IMR-90 (cell line): ENCODE results near the gene A4GALT. TPM values are rescaled to one million over a fixed set of nuclear protein-coding genes. Genes with fewer than 3 reads are reported as not detected.

Experiments used
- ATAC-seq: fragments of 200-7000 bp; cut with Tn5 transposase; 2 replicates; pipeline ENCODE4 v1.9.1; 2020; ENCODE audit warnings: low read depth, mild to moderate bottlenecking, moderate library complexity
- BruUV-seq: library from RNA; stranded (reverse); fragments of 400-500 nt; replicated peaks from 2 replicates; lab custom pipeline; 2021; lab: Mats Ljungman, UMichigan
- CTCF ChIA-PET: fragments of 300-600 bp; formaldehyde crosslinking; extraction: SDS; loops from one replicate; lab custom pipeline; 2021; ENCODE audit warnings: antibody characterized with exemption; lab: Yijun Ruan, JAX
- POLR2A ChIA-PET: fragments of 300-600 bp; sonication (Branson Sonifier 250); formaldehyde crosslinking; loops from one replicate; lab custom pipeline; 2022; ENCODE audit warnings: antibody characterized with exemption; ENCODE audit not compliant: unreplicated experiment; lab: Charles Lee
- DNase-seq: peaks from one replicate; pipeline ENCODE4 v3.0.0; 2013
- H2AFZ ChIP-seq: replicated peaks from 2 replicates; pipeline ENCODE3; 2013; ENCODE audit warnings: low read length, mild to moderate bottlenecking; ENCODE audit not compliant: poor library complexity
- H2AK5ac ChIP-seq: 2 replicates; pipeline ENCODE4 v1.6.1; 2013; ENCODE audit warnings: low read depth, low read length, inconsistent platforms
- H2AK9ac ChIP-seq: replicated peaks from 2 replicates; pipeline ENCODE3; 2013; ENCODE audit warnings: mild to moderate bottlenecking, low read depth, low read length, moderate library complexity; ENCODE audit not compliant: poor library complexity
- H2BK120ac ChIP-seq: 2 replicates; pipeline ENCODE4 v1.6.1; 2013; ENCODE audit warnings: low read depth, low read length, inconsistent platforms
- H2BK15ac ChIP-seq: 3 replicates; pipeline ENCODE4 v1.6.1; 2013; ENCODE audit warnings: low read depth, low read length, inconsistent platforms
- H2BK20ac ChIP-seq: 2 replicates; pipeline ENCODE4 v1.6.1; 2013; ENCODE audit warnings: low read depth, mild to moderate bottlenecking, inconsistent platforms, low read length, moderate library complexity
- H2BK5ac ChIP-seq: 2 replicates; pipeline ENCODE4 v1.6.1; 2013; ENCODE audit warnings: mild to moderate bottlenecking, low read depth, low read length, inconsistent platforms; ENCODE audit not compliant: poor library complexity, severe bottlenecking
- H3K14ac ChIP-seq: replicated peaks from 2 replicates; pipeline ENCODE4 v1.6.1; 2013; ENCODE audit warnings: low read depth, low read length, inconsistent platforms
- H3K18ac ChIP-seq: 2 replicates; pipeline ENCODE4 v1.6.1; 2013; ENCODE audit warnings: low read depth, low read length, control low read depth
- H3K23ac ChIP-seq: 2 replicates; pipeline ENCODE4 v1.6.1; 2013; ENCODE audit warnings: low read depth, low read length, inconsistent platforms
- H3K27ac ChIP-seq: 2 replicates; pipeline ENCODE4 v1.5.1; 2013; ENCODE audit warnings: mild to moderate bottlenecking, control low read depth, low read length; ENCODE audit not compliant: insufficient read depth
- H3K27me3 ChIP-seq: 2 replicates; pipeline ENCODE4 v1.6.1; 2013; ENCODE audit warnings: low read length; ENCODE audit not compliant: control insufficient read depth, insufficient read depth
- H3K36me3 ChIP-seq: 2 replicates; pipeline ENCODE4 v1.6.1; 2013; ENCODE audit warnings: low read length, mixed read lengths; ENCODE audit not compliant: control insufficient read depth, insufficient read depth
- H3K4ac ChIP-seq: 2 replicates; pipeline ENCODE4 v1.6.1; 2013; ENCODE audit warnings: low read depth, low read length, inconsistent platforms
- H3K4me1 ChIP-seq: 2 replicates; pipeline ENCODE4 v1.6.1; 2013; ENCODE audit warnings: low read length, mixed read lengths; ENCODE audit not compliant: control insufficient read depth, insufficient read depth
- H3K4me2 ChIP-seq: 2 replicates; pipeline ENCODE4 v1.6.1; 2013; ENCODE audit warnings: low read depth, mild to moderate bottlenecking, control low read depth, low read length, moderate library complexity
- H3K4me3 ChIP-seq: 2 replicates; pipeline ENCODE4 v1.5.1; 2013; ENCODE audit warnings: low read depth, mild to moderate bottlenecking, control low read depth, low read length, moderate library complexity; ENCODE audit not compliant: insufficient read depth
- H3K56ac ChIP-seq: 2 replicates; pipeline ENCODE4 v1.6.1; 2013; ENCODE audit warnings: low read length, inconsistent platforms; ENCODE audit not compliant: insufficient read depth; ENCODE audit errors: extremely low read depth
- H3K79me1 ChIP-seq, 2 experiments: 2 replicates each; pipeline ENCODE4 v1.6.1; 2013; ENCODE audit warnings: low read length in 2 of 2, inconsistent platforms in 1 of 2, low read depth in 1 of 2
- H3K9ac ChIP-seq: 2 replicates; pipeline ENCODE4 v1.6.1; 2013; ENCODE audit warnings: low read depth, low read length, control low read depth
- H3K9me1 ChIP-seq: 2 replicates; pipeline ENCODE4 v1.6.1; 2013; ENCODE audit warnings: low read length, inconsistent platforms; ENCODE audit not compliant: insufficient read depth
- H3K9me3 ChIP-seq: 2 replicates; pipeline ENCODE4 v1.6.1; 2013; ENCODE audit warnings: low read length; ENCODE audit not compliant: control insufficient read depth, insufficient read depth
- H4K20me1 ChIP-seq: 2 replicates; pipeline ENCODE4 v1.6.1; 2013; ENCODE audit warnings: low read length, inconsistent platforms; ENCODE audit not compliant: insufficient read depth
- H4K5ac ChIP-seq: 2 replicates; pipeline ENCODE4 v1.6.1; 2013; ENCODE audit warnings: mild to moderate bottlenecking, low read depth, low read length, control low read depth
- H4K8ac ChIP-seq, 2 experiments: 2 replicates each; pipeline ENCODE4 v1.6.1; 2013; ENCODE audit warnings: low read depth in 2 of 2, low read length in 2 of 2, control low read depth in 1 of 2, inconsistent platforms in 1 of 2
- H4K91ac ChIP-seq: 2 replicates; pipeline ENCODE4 v1.6.1; 2013; ENCODE audit warnings: low read depth, low read length, inconsistent platforms; ENCODE audit not compliant: insufficient read depth
- RCOR1 ChIP-seq: IDR thresholded peaks from 2 replicates; pipeline ENCODE4 v1.6.1; 2012; ENCODE audit warnings: mild to moderate bottlenecking, low read length, improper control_type of control experiment; ENCODE audit not compliant: insufficient replicate concordance
- WGBS, 2 experiments: methylation state at CpG; one replicate each; pipeline versions ENCODE4 v1.1.5 to v1.1.7; 2013; ENCODE audit warnings: missing lambda C conversion rate in 2 of 2; ENCODE audit not compliant: insufficient read length in 1 of 2; ENCODE audit errors: extremely low coverage in 2 of 2; 5-methylcytosine and 5-hydroxymethylcytosine counted together
- dilution Hi-C: fragments of 300-500 bp; cut with HindIII; formaldehyde crosslinking; loops from one replicate; pipeline ENCODE4 v1.14.3; 2018; ENCODE audit warnings: low sequenced_read_pairs; ENCODE audit not compliant: unreplicated experiment
- in situ Hi-C: fragments of 300-500 bp; cut with MboI; formaldehyde crosslinking; loops from 3 replicates; pipeline ENCODE4 v1.14.3; 2019; ENCODE audit warnings: low sequenced_read_pairs, inconsistent platforms, mixed read lengths
- intact Hi-C: fragments of 100-400 bp; cut with micrococcal nuclease; formaldehyde crosslinking; loops from 2 replicates; pipeline ENCODE4 v1.10.0; 2022
- polyA plus RNA-seq, 3 experiments: library from polyadenylated mRNA; depleted of rRNA; stranded (reverse); fragments of >200 nt; gene quantifications; 2 replicates each; pipeline ENCODE4 v1.2.3, GENCODE V29; 2012; ENCODE audit warnings: low replicate concordance in 1 of 3
- total RNA-seq: library from RNA; depleted of rRNA; stranded (reverse); fragments of >200 nt; gene quantifications from 2 replicates; pipeline ENCODE4 v1.2.3, GENCODE V29; 2012
- TF ChIP-seq, protein P1 (sequence below): fragments of 150-350 bp; IDR thresholded peaks from 2 replicates; pipeline ENCODE4 v1.6.1; 2017; ENCODE audit warnings: mild to moderate bottlenecking, antibody characterized with exemption, low read length, low read depth

The A4GALT gene
- total and polyA plus RNA-seq, 2 of the 4 experiments (the other 2 are of a cell fraction) = 1.6 to 6.1 TPM

DNA sequence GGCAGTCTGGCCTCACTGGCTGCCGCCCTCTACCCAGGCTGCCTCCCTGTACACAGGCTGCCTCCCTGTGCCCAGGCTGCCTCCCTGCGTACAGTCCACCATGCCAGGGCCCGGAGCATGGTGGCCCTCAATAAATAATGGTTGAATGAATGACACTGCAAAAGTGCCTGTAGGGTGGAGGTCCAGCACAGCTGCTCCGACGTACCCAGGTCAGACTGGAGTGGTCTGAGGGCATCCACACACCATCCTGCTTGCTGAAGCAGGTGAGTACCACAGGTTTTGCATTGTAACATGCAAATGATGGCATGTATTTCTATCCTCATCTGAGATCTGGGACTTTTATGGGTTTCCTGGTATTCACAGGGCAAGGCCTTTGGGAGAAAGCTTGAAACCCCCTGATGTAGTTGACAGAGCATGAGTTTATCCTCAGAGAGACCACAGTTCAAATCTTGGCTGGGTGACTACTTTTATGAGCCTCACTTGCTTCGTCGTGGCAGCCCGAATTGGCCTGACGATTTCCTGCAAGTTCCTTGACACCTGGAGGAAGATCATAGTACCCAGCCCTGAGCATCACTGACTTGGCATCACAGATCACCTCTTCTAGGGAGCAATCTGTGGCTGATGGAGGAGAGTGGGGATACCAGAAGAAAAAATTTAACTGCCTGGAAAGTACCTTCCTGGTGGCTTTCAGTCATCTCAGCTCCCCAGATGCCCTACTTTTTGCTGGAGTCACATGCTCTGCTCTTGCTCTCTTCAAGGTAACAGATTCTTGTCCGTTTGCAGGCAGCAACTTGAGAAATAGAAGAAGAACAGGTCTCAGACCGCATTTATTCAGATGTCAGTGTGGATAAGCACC is 55.5 kb downstream of the A4GALT start:
- CTCF ChIA-PET = no interaction called here
- in situ Hi-C loops = loop anchor here (10.0 kb wide), 1 partner anchor 120 kb away; no protein-coding TSS in a partner anchor
- no peak overlapping the region for H2BK15ac ChIP-seq

More for the DNA sequence above, 55.5 kb downstream of the A4GALT start:
- Histone ChIP-seq H3K4ac (no peak overlapping the region), H3K4me3 (no peak overlapping the region), H2BK5ac (no peak overlapping the region), H3K4me1 (no peaks in the 10 kb centered on the region), H4K91ac (no peak overlapping the region), H3K18ac (no peak overlapping the region), H2AK9ac (no peak overlapping the region), H2AFZ (no peak overlapping the region), H2BK120ac (no peak overlapping the region), H3K14ac (no peak overlapping the region), H2AK5ac (no peak overlapping the region), H4K20me1 (no peaks in the 10 kb centered on the region), H3K79me1 (no peaks in the 10 kb centered on the region), H3K9me3 (no peaks in the 10 kb centered on the region), H2BK20ac (no peak overlapping the region), H4K8ac (no peak overlapping the region), H3K27me3 (no peaks in the 10 kb centered on the region), H4K5ac (no peak overlapping the region), H3K9me1 (no peaks in the 10 kb centered on the region), H3K4me2 (no peak overlapping the region), H3K9ac (no peak overlapping the region), H3K27ac (no peak overlapping the region), H3K36me3 (no peaks in the 10 kb centered on the region), H3K56ac (no peak overlapping the region), H3K23ac (no peak overlapping the region)
- WGBS, 2 experiments = 86% methylated on average over 5 of the region's 11 CpGs; no CpG with 5 or more reads in 1 of the 2 experiments
- intact Hi-C loops (no loop called here), dilution Hi-C loops (no loop called here)
- ATAC-seq (no peak), DNase-seq (no peak)
- TF ChIP-seq, protein P1, sequence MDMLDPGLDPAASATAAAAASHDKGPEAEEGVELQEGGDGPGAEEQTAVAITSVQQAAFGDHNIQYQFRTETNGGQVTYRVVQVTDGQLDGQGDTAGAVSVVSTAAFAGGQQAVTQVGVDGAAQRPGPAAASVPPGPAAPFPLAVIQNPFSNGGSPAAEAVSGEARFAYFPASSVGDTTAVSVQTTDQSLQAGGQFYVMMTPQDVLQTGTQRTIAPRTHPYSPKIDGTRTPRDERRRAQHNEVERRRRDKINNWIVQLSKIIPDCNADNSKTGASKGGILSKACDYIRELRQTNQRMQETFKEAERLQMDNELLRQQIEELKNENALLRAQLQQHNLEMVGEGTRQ = no peak
- TF ChIP-seq RCOR1 = no peak
- POLR2A ChIA-PET = no interaction called here
- BruUV-seq = no TSS peak
